HTR-8/SVneo (cell line): ENCODE results near the gene FHL3.
A peak's percentile ranks its signal among the peaks of the same experiment; 100 is the strongest.
"Not testable (repeated sequence)": the region's sequence is repeated elsewhere in the genome, so short reads cannot be mapped to it uniquely, and the experiment has no call there.

ENCODE experiments used
- DNase-seq: peaks from one replicate; pipeline ENCODE4 v3.0.0; 2011; ENCODE audit warnings: low spot score, mixed read lengths; ENCODE audit not compliant: insufficient read length
- FAIRE-seq: peaks from 2 replicates; lab custom pipeline; 2011; peaks lifted over from hg19 to GRCh38; lab: Jason Lieb, UNC

The FHL3 gene

DNA sequence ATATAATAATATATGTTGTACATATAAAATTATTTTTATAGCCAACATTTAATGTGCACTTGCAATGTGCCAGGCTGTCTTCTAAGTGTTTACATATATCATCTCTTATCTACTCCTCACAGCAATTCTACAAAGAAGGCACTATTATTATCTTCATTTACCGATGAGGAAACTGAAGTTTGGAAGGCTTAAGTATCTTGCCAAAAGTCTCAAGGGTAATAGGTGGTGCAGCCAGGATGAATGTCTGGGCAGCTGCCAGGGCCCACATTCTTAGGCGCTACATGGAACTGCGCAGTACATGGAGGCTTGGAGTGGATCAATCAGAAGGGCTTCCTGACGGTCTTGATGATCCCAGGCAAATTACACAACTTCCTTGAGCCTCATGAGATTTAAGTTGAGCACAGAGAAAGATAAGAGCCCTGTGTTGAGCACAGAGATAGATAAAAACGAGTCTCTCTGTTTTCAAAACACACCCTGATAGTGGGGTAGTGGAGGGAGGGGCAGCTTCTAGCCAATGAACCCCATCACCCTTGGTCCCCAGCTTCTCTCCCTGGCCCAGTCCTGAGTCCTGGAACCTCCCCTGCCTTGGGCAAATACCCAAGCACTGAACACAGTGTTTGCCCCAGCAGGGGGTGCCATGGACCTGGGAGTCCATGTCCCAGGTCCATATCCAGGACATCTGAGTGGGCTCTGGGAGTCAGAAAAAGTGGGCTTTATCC is 32.1 kb upstream of the FHL3 start:
- DNase-seq (no peak), FAIRE-seq (no peak)

DNA sequence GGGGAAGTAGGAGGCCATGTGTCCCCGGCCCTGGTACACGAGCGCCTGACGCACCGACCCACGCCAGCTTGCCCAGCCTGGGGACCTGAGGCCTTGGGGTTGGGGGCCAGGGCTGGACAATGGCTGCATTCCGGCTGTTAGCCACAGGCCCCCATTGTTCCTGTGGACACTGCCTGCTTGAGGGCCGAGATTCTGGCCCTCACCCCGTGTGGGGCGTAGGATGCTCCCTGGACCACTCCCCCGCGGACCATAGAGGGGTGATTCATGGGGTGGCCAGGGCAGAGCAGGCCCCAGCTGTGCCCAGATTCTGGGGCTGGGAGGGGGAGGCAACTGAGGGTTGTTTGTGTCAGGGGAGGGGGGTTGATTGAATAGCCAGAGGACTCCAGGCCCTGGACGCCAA is 29.6 kb upstream of the FHL3 start:
- DNase-seq (no peak), FAIRE-seq (no peak)

DNA sequence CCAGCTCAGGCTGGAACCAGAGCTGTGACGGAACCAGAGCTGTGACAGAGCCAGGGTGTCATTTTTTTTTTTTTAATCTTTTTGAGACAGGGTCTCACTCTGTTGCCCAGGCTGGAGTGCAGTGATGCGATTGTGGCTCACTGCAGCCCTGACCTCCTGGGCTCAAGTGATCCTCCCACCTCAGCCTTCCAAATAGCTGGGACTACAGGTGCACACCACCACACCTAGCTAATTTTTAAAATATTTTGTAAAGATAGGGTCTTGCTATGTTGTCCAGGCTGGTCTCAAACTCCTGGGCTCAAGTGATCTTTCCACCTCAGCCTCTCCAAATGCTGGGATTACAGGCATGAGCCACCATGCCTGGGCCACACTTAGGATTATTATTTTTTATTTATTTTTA is 27.7 kb upstream of the FHL3 start:
- DNase-seq, FAIRE-seq: not testable (repeated sequence)

DNA sequence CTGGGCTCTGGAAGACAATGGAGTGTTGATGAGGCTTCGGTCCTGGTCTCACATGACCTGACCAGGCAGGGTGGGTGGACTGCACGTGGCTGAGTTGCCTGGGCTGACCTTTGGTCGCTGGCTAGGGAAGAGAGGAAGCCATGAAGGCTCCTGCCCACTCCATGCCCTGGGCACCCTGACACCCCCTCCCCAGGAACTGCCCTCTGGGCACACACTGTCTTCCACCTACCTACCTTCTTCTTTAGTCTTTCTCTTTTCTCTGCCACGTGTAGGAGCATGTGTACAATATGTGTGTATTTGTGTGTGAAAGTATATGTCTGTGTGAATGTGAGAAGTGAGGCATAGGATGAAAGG is 26.2 kb upstream of the FHL3 start:
- no peak for FAIRE-seq
- no peak for DNase-seq

DNA sequence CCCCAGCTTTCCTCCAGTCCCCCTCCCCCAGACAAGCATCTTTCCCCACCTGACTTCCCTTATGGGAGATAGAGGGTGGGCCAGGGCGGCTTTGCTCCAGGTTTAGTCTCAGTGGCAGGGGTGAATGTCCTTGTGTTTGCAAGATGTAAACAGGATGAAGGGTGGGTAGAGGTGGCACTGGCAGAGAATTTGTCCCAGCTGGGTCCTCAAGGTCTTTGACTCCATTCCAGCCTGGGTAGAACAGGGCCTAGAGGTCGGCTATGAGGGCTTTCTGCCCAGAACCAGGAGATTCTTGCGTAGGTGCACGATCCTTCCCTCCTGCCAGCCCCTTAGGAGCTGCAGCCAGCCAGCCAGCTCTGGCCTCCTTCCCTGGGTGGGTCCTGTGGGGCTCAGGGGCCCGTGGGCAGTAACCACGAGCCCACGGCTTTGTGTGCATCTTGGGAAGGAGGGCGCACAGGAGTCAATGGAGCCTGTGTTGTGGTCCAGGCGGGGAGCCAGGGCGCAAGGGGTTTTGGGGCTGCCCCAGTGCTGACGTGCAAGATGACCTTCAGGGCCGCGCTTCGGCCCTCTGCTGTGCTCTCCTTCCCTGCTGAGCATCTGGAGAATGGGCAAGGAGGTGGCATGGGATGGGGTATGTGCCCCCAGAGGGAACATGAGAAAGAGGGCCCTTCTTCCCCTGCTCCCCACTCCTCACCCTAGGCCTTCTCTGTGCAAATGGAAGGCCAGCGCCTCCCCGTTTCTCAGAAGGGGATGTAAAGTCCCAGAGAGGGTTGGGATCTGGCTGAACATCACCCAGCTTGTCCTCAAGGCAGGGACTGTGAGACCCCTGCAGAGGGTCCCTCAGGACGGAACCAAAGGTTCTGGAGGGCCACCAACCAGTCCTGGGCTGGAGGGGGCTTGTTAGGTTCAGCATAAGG is 25.5 kb upstream of the FHL3 start:
- no peak for FAIRE-seq
- DNase-seq = no peak

DNA sequence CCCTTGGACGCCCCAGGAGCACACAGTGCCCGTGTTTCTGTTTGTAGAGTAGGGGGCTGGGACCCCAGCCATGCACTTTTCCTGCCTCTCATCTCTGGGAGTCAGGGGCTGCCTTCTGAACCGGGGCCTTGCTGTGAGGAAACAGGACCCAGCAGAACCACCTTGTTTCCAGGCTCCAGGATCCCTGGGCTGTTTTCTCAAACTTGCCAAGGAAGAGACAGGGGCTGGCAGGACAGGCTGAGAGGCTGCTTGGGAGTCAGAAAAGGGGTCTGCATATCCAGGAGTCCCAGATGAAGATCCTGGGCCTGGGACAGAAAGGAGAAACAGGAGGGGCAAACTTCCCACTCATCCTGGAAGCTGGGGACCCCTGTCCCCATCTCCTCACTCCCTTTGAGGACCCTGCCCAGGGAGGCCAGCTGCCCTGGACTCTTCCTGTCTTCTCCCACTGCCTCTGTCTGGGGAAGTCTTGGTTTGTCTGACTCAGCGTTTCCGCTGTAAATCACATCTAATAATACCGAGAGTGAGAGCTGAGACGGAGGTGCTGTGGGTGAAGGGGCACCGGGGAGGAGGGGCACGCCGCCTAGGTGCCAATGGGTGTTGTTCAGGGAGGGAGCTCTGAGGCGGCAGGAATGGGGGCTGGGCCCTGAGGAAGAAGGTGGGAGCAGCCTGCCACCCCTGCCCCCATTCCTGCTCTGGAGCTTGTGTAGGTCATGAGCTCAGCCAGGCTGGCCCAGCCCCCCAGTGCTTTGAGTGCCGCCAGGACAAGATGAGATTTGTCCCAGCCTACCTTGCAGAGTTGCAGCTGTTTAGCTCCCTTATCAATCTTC is 24.6 kb upstream of the FHL3 start:
- FAIRE-seq (peak; percentile 76), DNase-seq (peak; percentile 87)

DNA sequence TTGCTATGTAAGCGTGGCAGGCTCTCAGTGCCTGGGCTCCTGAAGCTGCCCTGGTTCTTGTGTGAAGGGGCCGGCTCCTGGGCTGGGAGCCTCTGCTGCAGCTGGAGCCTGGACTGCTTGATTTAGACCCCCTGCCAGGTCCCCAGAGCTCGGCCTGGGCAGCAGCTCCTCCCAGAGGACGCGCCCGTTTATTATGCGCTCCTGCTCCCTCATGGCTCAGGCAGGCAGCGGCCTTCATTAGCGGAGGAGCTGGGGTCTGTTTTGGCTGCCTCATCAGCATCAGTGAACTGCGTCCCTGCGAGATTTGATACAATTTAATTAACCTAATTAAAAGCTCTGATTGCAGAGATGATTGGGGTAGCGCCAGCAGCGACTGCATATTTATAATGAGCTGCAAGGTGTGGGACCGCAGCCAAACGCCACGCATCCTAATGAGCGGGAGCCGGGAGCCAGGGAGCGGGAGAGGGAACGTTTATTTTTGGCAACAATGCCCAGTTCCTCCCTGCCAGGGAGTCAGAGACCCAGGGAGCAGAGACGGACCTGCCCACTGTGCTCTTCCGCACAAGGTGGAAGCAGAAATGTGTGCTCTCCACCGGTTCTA is 23.9 kb upstream of the FHL3 start:
- FAIRE-seq (no peak), DNase-seq (no peak)

DNA sequence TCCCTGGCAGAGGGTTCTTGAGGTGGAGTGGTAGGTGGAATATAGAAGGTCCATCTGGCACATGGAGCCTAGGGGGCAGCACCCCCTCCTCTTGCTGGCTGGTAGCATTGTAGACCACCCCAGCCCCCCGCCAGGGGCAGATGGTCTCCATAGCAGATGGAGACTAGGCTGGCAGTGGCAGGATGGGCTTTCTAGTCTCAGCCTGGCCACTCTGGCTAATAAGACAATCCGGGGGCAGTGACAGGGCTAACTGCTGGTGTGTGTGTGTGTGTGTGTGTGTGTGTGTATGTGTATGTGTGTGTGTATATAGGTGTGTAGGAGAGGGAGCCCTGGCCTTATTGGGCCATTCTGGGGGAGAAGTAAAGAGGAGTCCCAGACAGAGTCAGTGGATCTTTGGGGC is 23.4 kb upstream of the FHL3 start:
- DNase-seq = no peak
- FAIRE-seq = no peak

DNA sequence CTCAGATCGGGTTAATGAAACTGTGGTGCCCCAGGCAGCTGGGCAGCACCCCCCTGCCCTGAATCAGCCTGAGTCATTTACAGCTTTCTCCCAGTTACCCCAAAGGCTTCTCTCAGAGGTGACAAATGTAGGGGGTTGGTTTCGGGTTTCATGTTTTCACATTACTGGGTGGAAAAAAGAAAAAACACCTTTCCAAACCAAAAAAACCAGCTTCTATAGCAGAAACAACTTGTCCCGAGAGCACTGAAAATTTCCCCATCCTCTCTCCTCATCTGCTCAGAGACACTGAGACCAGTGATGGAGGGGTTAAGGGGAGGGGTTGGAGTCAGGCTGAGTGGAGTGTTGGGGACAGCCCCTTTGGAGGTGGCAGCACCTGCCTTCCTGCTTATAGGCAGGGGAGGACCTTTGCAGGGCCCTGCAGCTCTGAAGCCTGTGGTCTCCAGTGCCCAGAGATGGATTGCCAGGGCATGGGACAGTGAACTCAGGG is 22.8 kb upstream of the FHL3 start:
- FAIRE-seq (no peak), DNase-seq (no peak)

DNA sequence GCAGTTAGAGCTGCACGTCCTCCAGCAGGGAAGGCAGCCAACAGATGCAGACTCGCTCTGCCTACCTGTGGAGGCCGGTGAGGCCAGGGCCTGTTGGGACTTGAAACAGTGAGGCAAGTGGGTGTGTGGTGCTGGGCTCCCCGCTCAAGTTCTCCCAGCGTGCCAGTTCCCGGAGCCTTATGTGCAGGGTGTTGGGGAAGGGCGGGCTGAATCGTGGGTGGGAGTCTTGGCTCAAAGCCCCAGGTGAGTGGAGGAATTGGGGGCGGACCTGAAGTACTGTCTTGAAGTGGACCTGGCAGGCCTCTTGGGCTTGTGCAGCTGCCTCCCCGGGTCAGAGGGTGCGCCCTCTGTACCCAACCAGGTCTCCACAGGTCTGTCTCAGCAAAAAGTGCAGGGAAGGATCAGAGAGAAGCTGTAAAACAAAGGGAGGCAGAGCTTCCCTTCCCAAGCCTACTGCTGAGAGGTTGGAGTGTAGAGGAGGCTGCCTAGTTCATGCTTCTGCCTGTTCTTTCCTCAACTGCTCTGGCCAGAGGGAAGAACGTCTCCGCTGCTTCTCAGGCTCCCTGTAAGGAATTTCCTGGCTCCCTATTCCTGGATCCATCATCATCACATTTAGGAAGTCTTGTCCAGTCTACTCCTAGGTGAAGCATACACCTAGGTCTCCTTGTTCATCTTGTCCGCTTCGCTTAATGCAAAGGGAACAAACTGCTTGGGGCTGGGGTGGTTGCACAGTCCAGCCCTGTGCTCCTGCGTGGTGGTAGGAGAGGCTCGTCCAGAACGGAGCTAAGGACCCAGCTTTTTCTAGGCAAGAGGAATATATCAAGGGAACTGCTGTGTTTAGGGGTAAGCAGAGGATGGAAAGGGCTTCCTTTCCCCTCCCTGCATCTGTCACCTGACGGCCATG is 22.1 kb upstream of the FHL3 start:
- no peak for FAIRE-seq
- DNase-seq = no peak

DNA sequence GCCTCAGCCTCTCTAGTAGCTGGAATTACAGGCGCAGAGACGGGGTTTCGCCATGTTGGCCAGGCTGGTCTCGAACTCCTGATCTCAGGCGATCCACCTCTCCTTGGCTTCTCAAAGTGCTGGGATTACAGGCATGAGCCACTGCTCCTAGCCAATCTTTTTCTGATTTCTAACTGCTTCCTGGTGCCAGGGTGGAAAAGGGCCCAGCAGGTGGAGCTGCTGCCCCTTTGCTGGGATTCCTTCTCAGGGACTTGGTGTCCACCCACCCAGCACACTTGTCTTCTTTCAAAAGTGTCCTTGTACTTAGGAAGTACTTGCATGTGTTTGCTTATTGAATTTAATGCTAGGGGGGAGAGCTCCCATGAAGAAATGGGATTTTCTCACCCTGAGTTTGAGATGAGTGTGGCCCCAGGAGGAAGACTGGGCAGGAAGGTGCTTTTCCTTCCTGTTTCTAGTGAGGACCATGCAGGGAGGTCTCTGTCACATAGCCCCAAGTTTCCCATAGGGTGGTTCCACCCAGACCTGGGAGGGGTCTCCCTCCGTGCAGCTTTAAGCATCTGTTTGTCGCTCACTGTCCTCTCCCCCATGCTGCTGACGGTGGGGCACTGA is 21.4 kb upstream of the FHL3 start:
- FAIRE-seq (no peak), DNase-seq (no peak)

DNA sequence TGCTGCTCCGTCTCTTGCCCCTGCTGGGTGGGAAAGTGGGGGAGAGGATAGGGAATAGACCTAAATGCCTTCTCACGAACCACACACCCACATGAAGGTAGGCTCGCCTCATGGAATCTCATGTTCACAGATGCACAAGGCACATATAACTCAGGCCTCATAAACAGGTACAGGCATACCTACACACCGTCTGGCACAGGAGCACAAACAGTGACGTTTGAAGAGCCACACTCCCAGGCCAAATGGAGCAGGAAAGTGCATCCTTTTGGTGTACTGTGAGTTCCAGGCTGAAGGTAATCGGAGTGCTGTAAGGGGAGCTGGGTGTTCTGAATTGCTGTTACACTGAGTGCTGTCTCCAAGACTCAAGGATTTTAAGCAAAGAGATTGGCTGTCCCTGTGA is 20.4 kb upstream of the FHL3 start:
- DNase-seq = no peak
- FAIRE-seq = no peak

DNA sequence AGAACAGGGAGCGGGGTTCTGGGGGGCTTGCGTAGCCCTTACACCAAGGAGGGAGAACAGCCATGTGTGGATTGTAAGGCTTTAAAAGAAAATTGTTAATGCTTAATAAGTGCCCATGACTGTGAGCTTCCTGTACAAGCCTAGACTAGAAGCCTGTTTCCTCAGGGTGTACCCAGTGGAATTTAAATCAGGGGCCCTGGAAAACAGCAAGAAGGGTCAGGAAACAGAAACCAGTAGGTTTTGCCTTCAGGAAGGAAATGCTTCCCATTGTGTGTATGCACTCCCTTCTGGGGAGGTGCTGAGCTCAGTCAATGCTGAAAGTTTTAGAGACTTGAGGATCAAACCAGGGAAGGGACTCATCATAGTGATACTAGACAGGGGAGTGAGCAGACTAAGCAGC is 19.9 kb upstream of the FHL3 start:
- DNase-seq = no peak
- FAIRE-seq = no peak

DNA sequence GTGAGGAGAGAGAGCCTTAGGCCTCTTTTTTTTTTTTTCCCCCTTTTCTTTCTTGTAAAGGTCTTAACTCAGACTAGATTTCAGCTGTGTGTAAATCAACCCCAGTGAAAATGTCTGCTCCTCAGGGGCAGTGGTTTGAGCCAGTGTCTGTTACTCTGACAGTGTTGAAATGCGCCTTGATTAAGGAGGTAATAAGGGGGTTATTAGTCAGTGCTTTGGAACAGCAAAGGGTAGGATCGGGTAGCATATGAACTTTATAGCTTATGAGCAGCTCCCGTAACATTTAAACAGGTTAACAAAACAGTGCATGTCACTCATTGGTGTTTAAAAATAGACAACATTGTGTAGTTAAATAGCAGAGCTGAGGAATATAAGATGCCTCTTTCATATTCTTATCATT is 17.5 kb upstream of the FHL3 start:
- DNase-seq (no peak), FAIRE-seq (no peak)

DNA sequence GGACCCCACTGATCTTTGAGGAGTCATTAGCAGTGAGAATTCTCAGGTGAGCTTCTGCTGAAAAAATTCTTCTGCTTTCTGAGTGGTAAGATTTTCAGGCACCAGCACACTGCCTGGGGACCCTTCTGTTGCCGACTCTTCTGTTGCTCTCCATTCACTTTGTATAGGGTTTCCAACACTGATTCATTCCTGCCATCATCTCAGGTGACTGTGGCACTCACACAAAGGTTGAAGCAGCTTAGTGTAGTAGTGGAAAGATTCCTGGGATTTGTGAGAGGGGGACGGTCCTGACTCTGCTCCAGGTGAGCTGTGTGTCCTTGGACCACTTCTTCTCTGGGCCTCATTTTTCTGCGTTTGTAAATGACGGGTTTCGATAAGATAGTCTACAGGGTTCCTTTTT is 16.7 kb upstream of the FHL3 start:
- no peak for DNase-seq
- FAIRE-seq = no peak

DNA sequence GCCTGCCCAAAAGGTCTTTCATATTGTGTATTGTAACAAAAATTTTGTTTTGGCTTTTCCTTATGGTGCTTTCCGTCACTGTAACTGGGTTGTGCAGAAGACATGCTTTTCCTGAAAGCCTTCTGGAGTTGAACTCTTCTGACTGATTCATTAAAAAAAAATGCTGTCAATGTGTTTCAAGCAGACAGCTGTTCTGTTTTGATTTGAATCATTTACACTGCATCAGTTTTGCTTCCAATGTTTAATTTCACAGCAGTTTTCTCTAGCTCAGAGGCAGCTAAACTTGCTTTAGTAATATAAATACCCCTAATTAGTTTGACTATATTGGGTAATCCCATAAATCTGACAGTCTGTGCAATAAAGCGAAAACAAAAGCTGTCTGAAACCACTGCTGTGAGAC is 15.1 kb upstream of the FHL3 start:
- FAIRE-seq (no peak), DNase-seq (no peak)

DNA sequence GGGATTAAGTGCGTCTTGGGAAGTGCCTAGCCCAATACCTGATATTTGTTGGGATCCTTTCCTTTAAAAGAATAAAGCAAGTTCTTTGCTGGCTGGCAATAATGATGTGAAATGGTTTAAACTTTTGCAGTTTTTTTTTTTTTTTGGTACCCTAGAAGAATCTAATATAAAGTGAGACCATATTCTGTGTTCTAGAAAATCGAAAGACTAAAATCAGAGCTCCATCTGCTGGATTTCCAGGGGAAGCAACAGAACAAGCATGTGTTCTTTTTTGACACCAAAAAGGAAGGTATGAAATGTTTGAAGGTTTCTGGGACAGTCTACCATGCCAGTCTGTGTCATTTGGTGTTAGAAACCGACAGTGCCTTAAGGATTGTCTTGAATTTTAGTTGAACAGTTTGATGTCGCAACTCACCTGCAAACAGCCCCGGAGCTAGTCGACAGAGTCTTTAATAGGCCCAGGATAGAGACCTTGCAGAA is 13.6 kb upstream of the FHL3 start:
- no peak for DNase-seq
- FAIRE-seq = no peak

DNA sequence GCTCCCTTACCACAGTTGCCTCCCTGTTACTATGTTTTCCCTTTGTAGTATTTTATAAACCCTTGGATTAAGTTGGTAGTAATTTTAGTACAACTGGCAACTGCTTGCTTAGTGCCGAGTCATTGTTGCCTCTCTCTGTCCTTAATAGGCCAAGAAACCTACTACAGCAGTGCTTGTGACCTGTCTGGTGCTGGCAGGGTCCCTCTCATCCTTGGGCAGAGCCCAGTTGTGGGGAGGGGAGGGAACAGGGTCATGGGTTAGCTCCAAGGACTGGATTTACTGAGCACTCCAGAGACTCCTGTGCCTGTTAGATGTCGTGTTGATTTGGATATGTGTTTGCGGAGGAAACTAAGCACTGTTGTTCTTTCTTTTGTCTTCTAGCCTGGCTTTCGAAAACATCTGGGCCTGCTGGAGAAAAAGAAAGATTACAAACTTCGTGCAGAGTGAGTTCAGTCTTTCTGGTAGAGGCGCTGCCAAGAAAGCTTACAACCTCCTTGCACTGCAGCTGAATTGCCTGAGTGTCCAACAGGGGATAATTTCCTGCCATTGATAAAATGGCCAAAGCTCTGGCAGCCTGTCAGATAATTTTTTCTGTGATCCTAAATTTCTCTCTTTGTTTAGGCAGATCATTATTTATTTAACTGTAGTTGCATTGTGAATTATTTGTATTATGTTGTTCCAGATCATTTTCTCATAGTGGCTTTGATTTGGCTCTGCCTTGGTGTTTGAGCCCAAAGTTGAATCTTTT is 10.8 kb upstream of the FHL3 start:
- DNase-seq = no peak
- no peak for FAIRE-seq
